Fibroblast of skin of scalp (primary cell): ENCODE results near the gene PRMT7.

Experiments
- DNase-seq: peaks from one replicate; pipeline ENCODE4 v3.0.0-alpha.2; 2013

PRMT7 gene

DNA sequence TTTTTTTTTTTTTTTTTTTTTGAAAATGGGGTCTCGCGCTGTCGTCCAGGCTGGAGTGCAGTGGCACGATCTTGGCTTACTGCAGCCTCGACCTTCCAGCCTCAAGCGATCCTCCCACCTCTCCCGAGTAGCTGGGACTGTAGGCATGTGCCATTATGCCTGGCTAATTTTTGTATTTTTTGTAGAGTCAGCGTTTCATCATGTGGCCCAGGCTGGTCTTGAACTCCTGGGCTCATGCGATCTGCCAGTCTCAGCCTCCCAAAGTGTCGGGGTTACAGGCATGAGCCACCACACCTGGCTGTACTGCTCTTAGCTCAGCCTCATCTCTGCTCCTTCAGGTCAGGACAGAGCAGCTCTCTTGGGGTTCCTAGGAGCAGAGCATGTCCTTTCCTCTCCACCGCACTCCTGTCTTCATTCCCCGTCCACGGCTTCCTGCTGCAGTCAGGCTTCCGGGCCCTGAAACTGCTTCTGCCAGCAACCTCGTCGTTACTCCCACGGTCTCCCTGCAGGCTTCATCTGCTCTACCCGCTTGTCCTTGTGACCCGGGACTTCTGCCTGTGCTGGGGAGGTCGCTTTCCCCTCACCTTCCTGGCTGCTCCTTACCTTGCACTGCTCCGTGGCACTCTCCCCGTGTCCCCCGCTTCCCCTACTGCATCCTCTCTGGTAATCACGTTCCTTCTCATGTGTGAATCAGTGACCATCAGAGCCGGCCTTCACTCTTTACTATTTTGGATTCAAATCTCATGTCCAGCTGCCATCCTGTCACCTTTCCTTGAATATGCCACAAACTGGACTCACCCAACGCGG is 38.0 kb downstream of the PRMT7 start:
- no peak for DNase-seq

DNA sequence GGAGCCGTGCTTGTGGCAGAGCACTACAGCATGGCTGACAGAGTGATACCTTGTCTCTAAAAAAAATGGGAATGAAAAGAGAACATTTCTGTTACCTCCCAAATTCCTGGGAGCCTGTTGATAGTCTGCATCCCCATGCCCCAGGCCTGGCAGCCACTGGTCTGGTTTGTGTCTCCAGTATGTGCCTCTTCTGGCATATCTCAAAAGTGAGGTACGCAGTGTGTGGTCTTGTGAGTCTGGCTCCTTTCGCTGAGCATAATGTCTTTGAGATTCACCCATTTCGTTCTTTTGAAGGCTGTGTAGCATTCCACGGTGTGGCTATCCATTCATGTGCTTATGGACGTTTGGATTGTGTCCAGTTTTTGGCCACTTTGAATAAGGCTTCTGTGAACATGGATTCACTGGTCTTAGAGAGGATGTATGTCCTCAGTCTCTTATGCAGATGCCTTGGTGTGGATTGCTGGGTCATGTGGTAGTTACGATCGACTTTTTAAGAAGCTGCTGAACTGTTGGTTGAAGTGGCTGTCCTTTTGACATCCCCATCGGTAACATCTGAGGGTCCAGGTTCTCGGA is 39.1 kb downstream of the PRMT7 start:
- DNase-seq = no peak

DNA sequence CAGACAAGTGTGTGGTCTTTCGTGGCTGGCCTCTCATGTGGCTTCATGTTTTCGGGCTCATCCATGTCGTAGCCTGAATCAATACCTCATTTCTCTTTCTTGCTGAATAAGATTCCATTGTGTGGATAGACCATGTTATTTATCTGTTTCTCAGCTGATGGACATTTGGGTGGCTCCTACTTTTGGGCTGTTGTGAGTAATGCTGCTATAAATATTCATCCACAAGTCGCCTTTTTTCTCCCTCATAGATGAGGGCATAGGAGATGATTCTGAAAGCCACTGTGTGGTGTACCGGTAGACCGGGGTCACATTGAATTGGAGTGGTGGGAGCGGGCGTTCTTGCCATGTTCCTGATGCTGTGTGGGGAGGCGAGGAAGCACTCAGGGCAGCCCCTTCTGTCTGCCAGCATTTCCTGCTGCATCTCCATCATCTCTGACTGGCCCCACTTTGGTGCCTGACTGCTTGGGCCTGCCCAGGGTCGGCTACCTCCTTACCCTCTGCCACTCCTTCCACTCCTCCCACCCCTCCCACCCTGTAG is 40.1 kb downstream of the PRMT7 start:
- DNase-seq = no peak

DNA sequence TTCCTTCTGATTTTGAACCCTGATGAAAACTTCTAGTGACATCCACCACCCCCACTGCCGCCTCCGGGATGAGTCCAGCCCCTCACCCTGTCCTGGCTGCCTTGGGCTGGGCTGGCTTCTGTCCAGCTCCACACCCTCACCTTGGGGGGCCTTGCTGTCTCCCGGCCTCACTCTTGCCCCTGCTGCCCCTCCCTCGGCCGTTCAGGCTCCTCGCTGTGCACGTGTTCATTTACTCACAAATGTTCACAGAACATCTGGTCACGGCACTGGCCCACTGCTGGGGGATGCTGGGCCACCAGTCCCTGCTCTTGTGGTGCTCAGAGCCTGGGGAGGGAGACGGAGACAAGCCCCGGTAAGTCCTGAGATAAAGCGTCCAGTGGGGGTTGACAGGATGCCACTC is 40.6 kb downstream of the PRMT7 start:
- DNase-seq = no peak

DNA sequence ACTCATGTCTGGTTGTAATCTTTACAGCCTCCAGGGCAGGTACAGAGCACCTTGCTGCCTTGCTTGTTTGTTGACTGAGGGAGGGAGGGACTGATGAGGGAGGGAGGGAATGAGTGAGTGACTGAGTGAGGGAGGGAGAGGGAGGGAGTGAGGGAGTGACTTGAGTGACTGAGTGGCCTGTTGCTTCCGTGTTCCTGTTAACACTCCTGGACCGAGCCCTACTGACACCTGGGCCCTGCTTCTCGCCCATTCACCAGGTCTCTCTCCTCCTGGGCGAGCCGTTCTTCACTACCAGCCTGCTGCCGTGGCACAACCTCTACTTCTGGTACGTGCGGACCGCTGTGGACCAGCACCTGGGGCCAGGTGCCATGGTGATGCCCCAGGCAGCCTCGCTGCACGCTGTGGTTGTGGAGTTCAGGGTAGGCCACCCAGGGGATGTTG is 41.2 kb downstream of the PRMT7 start:
- DNase-seq = no peak

DNA sequence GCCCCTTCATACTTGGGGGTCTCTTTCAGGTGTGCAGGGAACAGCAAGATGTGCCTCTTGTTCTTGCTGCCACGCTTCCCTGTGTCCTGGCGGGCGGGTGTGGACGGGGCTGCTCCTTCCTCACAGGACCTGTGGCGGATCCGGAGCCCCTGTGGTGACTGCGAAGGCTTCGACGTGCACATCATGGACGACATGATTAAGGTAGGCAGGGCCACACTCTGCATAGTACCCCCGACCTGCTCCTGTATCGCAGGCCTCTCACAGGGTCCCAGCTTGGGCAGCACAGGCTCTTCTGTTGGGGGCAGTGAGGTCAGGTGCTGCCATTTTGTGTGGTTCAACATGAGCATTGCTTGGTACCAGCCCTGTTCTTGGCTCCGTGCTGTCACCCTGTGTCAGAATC is 42.5 kb downstream of the PRMT7 start:
- DNase-seq = no peak

DNA sequence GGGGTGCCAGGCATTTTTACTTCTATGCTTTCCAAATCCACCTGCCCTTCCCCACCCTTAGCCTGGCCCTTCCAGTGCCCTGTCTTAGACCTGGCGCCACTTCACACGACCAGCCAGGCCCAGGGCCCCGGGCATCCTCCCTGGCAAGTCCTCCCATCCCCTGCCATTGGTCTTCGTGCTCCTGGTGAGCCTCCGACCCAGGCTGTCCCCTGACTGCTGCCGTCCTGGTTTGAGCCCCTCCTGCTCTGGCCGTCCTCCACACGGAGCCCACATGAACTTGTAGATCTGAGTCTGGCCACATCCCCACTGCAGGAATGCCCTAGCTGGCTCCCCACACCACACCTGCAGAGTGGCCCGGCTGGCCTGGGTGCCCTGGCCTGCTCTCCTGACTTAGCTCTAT is 44.0 kb downstream of the PRMT7 start:
- DNase-seq = no peak

DNA sequence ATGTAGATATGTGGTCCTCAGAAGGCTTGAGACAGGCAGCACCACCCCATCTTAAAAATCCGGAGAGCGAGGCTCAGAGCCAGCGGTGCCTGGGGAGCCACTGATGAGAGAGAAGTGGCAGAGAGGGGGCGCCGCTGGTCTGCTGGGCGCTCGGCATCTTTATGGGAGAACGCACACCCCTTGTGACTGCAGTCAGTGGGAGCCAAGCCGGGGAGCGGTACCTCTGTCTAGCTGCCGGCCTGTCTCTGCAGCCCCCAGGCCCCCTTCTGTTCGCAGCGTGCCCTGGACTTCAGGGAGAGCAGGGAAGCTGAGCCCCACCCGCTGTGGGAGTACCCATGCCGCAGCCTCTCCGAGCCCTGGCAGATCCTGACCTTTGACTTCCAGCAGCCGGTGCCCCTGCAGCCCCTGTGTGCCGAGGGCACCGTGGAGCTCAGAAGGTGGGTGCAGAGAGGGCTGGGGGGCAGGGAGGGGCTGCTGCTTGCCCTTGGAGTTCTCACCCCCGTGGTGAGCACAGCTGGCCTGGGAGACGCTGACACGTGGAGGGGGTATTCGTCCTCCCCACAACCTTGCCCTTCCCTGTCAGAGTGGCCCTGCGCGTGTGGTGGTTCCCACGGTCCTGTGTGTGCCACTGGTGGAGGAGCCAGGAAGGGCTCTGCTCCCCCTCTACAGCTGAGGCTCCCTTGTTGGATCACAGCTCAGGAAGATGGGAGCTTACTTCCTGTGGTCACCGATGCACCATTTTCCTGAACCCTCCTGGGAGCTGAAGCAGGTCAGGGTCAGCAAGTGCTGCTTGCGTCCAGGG is 44.8 kb downstream of the PRMT7 start:
- no peak for DNase-seq

DNA sequence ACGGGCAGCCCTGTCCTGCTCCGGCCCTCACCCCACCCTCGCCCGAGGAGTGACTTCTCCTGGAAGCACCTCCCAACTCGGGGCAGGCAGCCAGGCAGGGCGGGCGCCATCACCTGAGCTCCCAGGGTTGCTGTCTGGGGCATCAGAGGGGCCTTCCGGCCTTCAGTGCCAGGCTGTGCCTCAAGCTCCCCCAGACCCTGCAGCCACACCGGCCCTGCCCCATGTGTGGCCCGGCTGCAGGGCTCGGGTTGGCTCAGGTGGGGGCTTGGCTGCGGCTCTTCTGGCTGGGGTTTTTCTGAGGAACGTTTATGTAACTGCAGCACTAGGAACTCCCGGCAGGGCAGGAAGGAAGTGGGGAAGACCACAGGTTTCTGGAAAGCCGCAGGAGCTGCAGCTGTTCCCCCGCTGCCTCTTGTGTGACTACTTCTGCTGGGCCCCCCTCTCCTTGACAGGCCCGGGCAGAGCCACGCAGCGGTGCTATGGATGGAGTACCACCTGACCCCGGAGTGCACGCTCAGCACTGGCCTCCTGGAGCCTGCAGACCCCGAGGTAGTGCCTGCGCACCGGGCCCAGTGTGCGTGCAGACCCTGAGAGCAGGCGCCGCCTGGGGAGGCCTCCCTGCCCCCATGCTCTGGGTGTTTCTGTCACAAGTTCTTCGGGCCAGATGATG is 45.6 kb downstream of the PRMT7 start:
- DNase-seq = no peak

DNA sequence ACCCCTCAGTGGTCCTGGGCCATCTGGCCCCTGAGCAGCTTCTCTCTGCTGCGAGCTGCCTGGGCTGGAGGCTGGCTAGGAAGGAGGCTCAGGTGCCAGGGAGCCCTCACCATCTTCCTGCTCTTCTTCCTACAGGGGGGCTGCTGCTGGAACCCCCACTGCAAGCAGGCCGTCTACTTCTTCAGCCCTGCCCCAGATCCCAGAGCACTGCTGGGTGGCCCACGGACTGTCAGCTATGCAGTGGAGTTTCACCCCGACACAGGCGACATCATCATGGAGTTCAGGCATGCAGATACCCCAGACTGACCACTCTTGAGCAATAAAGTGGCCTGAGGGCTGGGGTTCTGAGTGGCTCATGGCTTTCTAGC is 46.1 kb downstream of the PRMT7 start:
- DNase-seq = no peak

DNA sequence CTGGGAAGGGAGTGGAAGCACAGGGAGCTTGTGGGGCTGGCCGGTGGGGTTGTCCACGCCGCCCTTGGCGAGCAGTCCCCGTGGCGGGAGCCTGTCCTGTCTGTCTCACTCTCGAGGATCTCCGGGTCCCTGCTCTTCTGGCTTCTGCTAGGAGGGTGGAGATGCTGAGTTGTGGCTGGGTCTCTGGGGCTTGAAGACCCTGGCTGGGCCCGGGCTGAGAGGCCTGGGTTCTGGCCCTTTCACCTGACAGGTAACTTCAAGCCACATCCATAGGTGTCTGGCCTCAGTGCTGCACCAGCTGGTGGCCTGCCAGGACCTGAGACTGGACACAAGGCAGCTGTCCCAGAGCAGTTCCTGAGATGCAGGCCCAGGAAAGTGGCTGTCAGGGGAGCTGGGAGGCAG is 46.7 kb downstream of the PRMT7 start:
- no peak for DNase-seq

DNA sequence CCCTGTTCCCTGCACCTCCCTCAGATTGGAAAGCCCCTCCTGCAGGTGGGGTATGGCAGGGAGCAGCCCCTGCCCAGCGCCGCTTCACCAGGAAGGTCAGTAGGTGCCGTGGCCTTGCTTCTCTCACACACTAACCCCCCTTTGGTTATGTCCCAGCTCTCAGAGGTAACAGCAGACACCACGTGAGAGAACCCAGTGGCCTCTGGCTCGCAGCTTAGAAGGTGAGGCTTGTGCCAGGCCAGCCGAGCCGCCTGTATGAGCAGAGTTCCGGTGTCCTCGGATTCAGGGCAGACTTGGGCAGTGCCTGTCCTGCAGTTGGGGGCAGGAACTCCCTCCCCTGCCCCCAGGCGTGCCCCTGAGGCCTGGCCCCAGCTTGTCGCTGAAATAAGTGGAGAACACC is 47.1 kb downstream of the PRMT7 start:
- DNase-seq = no peak

DNA sequence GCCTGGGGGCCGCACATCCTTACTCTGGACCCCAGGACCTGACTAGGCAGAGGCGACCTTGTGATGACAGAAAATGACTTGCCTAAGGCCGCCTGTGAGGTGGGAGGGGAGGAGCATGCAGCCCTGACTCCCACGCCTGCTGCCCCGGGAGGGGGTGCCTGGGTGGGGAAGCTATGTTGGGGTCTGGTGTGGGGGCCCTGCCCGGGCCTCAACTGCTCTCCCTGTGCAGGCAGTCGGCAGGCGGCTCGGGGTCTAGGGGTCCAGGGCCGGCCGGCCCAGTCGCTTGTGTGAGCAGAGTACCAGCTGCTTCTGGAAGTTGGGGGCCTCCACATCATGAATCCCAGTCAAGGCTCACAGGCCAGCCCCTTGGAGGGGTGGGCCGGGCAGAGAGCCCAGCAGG is 48.1 kb downstream of the PRMT7 start:
- no peak for DNase-seq

DNA sequence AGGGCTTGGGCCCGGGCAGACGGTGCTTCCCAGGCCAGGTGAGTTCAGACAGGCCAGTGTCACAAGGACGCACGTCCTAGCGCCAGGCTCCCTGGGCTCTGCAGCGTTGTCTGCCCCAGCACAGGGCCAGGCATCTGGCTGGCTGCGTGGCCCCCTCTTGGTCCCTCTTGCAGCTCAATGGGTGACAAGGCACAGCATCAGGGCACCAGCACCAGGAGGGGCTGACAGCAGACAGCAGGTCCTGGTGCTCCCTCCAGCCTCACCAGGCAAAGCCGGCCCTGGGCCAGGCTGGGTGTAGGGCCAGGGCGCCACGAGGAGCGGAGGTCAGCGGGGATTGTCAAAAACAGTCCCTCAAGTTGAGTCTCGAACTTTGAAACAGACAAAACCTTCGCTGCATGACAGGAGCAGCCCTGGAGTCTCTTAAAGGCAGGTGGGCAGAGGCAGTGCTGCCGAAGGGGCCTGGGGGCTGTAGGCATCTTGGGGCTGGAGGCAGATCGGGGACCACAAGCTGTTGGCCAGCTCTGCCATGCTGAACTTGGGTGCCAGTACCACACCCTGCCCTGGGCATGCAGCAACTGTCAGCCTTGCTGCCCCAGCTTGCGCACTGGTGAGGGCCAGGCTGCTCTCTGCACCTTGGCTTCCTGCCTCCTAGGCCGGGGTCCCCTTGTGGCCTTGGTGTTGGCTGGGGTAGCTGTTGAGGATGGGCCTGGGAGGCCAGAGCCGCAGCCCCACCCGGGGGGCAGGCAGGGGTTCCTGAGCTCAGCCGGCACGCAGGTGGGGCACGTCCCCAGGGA is 48.8 kb downstream of the PRMT7 start:
- no peak for DNase-seq

DNA sequence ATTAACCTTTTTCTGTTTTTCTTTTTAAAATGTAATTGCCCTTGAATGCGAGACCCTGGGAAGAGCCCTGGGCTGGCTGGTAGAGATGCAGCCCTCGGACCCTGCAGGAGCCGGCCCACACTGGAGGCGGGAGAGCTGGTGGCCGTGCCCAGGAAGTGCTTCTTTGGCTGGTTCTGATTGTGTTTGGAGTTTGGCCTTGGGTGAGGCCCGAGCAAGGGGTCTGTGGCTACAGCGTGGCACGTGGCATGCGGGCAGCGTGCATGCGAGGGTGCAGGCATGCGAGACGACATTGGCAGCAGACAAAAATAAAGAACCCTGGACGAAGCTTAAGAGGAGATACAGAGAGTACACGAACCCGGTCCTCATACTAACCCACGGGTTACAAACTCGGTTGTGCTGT is 49.7 kb downstream of the PRMT7 start:
- DNase-seq = no peak

DNA sequence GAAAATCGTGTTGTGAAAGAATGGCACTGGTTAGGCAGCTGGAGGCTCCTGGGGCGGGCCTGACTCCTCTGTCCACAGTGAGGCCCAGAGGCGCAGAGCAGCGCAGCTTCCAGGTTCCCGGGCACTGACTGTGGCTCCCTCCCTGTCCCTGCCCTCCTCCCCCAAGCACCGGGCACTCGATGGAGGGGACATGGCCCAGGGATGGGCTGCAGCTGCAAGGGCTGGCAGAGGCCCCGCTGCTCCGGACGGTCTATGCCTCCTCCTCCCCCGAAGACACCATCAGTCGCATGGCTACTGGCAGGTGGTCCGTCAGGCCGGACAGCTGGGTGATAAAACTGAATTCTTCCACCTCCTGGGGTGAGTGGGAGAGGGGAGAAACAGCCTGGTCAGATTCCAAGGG is 50.1 kb downstream of the PRMT7 start:
- no peak for DNase-seq

DNA sequence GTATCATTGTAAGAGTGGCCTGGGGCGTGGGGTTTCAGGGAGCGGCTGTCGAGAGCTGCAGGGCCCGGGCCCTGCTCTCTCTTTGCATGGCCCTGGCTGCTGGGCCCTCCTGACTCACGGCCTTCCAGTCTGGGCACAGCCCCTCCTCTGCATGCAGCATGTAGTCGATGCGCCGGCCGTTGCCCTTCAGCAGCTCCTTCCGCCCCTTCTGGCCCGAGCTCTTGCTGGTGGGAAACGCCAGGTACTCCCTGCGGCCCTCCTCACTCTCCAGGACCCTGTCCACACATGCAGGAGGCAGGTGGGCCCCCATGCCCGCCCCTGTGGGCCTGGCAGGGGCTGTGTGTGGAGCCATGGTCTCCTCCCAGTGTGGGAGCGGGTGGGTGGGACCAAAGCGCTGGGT is 50.7 kb downstream of the PRMT7 start:
- no peak for DNase-seq

DNA sequence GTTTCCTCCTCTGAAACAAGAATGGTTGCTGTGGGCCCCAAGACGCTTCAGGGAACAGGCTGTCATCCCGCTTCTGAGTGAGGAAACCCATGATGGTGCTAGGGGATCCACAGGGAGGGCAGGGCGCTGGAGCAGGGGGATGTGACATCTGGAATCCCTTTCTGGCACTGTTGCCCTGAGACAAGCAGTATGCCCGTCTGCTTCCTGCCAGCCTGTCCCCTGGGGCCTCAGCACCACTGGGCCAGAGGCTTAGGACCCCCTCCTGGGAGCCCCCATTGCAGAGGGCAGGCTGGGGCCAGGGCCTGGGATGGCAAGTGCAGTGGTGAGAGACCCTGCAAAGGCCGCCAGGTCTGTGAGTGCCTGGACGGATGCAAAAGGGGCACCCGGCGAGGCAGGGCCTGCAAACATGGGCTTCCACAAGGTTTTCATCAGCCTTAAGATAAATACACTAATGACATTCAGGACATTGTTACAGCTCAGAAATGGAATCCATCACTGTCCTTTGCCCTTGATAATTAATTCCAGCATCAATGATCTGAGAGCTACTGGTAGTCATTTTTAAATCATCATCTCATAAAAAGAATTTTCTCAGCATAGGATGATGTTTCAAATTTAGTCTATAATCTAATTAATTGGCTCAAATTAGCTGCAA is 51.6 kb downstream of the PRMT7 start:
- no peak for DNase-seq

DNA sequence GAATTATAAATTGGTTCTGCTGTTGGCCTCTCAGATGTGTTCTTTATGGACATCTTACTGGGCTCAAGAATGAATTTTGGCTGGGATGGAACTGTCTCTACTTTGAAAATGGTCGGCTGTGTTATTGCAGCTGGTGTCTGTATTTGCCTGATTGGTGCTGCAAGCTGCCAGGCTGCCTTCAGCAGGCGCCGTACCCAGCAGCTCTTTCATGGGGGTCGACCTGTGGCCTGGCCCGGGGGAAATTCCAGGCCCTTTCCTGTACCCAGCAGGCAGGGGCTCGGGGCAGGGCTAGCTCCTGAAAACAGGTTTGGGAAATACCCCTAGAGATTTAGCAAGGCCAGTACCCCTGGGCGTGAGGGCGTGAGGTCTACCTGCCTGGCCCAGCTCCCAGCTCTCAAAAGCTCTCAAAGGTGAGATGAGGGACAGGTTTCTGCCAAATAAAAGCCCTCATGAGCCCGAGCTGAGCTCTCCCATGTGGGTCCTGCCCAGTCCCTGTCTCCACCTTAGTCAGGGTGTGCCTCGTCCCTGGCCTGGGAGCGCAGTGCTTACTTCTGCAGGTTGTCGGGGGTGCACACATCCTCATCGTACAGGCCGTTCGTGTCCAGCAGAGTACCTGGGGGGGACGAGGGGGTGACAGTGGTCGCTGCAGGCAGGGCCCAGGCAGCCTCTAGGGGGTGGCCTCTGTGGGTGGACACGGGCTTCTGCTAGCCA is 52.3 kb downstream of the PRMT7 start:
- no peak for DNase-seq

DNA sequence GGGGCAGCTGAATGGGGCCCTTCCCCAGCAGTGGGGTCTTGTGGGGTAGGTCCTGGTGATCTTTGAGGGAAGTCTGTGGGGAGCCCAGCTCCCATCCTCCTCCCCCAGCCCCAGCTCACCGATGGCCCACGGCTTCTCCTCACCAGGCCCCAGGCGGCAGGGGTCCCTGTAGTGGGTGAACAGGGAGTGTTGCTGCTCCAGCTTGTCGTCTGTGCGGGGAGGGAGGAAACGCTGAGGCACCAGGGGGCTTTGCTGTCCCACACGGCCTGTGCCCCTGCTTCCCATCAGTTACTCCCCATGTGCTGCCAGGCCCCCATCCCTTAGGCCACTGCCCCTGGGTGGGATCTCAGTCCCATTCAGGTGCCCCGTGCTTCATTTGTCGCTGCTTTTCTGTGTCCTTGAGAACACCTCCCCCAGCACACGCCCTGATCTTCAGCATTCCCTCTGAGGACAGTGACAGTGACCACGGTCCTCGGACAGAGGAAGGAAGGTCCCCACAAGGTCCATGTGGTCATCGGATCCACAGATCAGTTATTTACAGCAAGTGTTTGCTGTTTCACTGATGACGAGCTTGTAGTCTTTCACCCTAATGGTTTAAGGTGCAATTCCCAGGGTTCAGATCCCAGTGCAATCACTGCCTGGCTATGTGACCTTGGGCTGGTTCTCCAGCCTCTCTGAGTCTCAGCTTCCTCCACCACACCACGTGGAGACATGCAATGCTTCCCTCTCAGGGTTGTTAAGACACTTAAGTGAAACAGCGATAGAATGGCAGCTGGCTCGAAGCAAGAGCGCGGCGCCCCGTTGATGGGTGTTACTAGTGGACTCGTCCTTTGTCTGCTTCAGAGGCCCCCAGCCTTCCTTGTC is 53.1 kb downstream of the PRMT7 start:
- no peak for DNase-seq
